HepG2 (cell line): Measurements from ENCODE around the gene LDAH. TPM values are rescaled to one million over a fixed set of nuclear protein-coding genes. Genes with fewer than 3 reads are reported as not detected.
A peak's percentile ranks its signal among the peaks of the same experiment; 100 is the strongest.

Source experiments
- ATAC-seq: fragments of 200-7000 bp; cut with Tn5 transposase; 3 replicates; pipeline ENCODE4 v1.9.1; 2020; ENCODE audit warnings: mild to moderate bottlenecking, moderate library complexity
- BruUV-seq: library from RNA; stranded (reverse); fragments of 400-500 nt; replicated peaks from 2 replicates; lab custom pipeline; 2021; lab: Mats Ljungman, UMichigan
- CTCF ChIA-PET: fragments of 300-600 bp; formaldehyde crosslinking; extraction: SDS; loops from one replicate; lab custom pipeline; 2021; ENCODE audit warnings: low total read pairs, inconsistent platforms, low intra/inter-chr PET ratio; lab: Yijun Ruan, JAX
- POLR2A ChIA-PET: fragments of 350-600 bp; sonication (Branson Sonifier 250); formaldehyde crosslinking; loops from one replicate; lab custom pipeline; 2020; ENCODE audit warnings: antibody characterized with exemption, inconsistent platforms; lab: Yijun Ruan, JAX
- DNase-seq: peaks from one replicate; pipeline ENCODE4 v3.0.0-alpha.2; 2015; ENCODE audit warnings: low spot score
- FAIRE-seq: peaks from 3 replicates; lab custom pipeline; 2011; peaks lifted over from hg19 to GRCh38; lab: Jason Lieb, UNC
- H2AFZ ChIP-seq: one replicate; pipeline ENCODE4 v1.6.1; 2011; ENCODE audit warnings: low read length, inconsistent platforms
- H3K27ac ChIP-seq: fragments of 300-600 bp; 3 replicates; pipeline ENCODE4 v1.8.0; 2011; ENCODE audit warnings: mixed run types, mild to moderate bottlenecking, mixed read lengths, low read length, inconsistent platforms; ENCODE audit not compliant: insufficient read depth; ENCODE audit errors: extremely low read length
- H3K27me3 ChIP-seq, 2 experiments: fragments of 200-600 bp in 1 of 2; 2 replicates in 1 of 2; 3 replicates in 1 of 2; pipeline versions ENCODE4 v1.6.0 to v1.8.0; 2011; ENCODE audit warnings: low read length in 2 of 2, mild to moderate bottlenecking in 2 of 2, moderate library complexity in 2 of 2, inconsistent platforms in 1 of 2; ENCODE audit not compliant: insufficient read depth in 2 of 2, control insufficient read depth in 1 of 2
- H3K36me3 ChIP-seq, 2 experiments: fragments of 200-600 bp in 1 of 2; replicated peaks in 1 of 2; 2 replicates in 1 of 2; 3 replicates in 1 of 2; pipeline versions ENCODE4 v1.5.1 to v1.8.0; 2011; ENCODE audit warnings: low read length in 2 of 2, inconsistent platforms in 1 of 2; ENCODE audit not compliant: insufficient read depth in 2 of 2, control insufficient read depth in 1 of 2
- H3K4me1 ChIP-seq: 2 replicates; pipeline ENCODE4 v1.5.1; 2012; ENCODE audit warnings: low read length, inconsistent platforms; ENCODE audit not compliant: insufficient read depth
- H3K4me2 ChIP-seq: 2 replicates; pipeline ENCODE4 v1.6.0; 2011; ENCODE audit warnings: low read depth, low read length, inconsistent platforms
- H3K4me3 ChIP-seq, 3 experiments: fragments of 200-600 bp in 1 of 3; sonication (generic), shearing (Covaris generic) in 1 of 3; replicated peaks in 1 of 3; 2 replicates each; pipeline ENCODE4 v1.5.1; 2011 to 2016; ENCODE audit warnings: low read length in 3 of 3, inconsistent platforms in 2 of 3, low read depth in 2 of 3, mild to moderate bottlenecking in 2 of 3, control low read depth in 1 of 3, mixed read lengths in 1 of 3; ENCODE audit not compliant: insufficient read depth in 1 of 3
- H3K79me2 ChIP-seq: one replicate; pipeline ENCODE4 v1.6.1; 2011; ENCODE audit warnings: low read length, inconsistent platforms; ENCODE audit not compliant: insufficient read depth
- H3K9ac ChIP-seq: 2 replicates; pipeline ENCODE4 v1.6.0; 2011; ENCODE audit warnings: mild to moderate bottlenecking, low read depth, low read length, inconsistent platforms; ENCODE audit not compliant: insufficient read depth
- H3K9me3 ChIP-seq: 2 replicates; pipeline ENCODE4 v1.5.1; 2012; ENCODE audit warnings: mild to moderate bottlenecking, low read length
- H4K20me1 ChIP-seq: 2 replicates; pipeline ENCODE4 v1.6.0; 2011; ENCODE audit warnings: inconsistent platforms, mild to moderate bottlenecking, low read length, moderate library complexity; ENCODE audit not compliant: insufficient read depth
- BHLHE40 ChIP-seq: IDR thresholded peaks from 2 replicates; pipeline ENCODE4 v1.6.1; 2011; ENCODE audit warnings: low read length, improper control_type of control experiment
- ETV6 ChIP-seq: sonication (generic); formaldehyde crosslinking; conservative IDR thresholded peaks from 2 replicates; pipeline ENCODE4 v1.4.0; 2020; ENCODE audit warnings: missing genetic modification reagents
- KLF15 ChIP-seq: sonication (generic); formaldehyde crosslinking; IDR thresholded peaks from 2 replicates; pipeline ENCODE4 v1.8.1; 2023; ENCODE audit warnings: borderline replicate concordance, mild to moderate bottlenecking, inconsistent platforms, missing genetic modification reagents, mixed read lengths
- MAFF ChIP-seq: IDR thresholded peaks from 2 replicates; pipeline ENCODE4 v1.6.1; 2011; ENCODE audit warnings: low read depth, low read length, improper control_type of control experiment
- MAFK ChIP-seq, 2 experiments: IDR thresholded peaks in 1 of 2; conservative IDR thresholded peaks in 1 of 2; 2 replicates each; pipeline ENCODE4 v1.6.1; 2011; ENCODE audit warnings: improper control_type of control experiment in 2 of 2, low read length in 2 of 2
- SMAD9 ChIP-seq: sonication (generic); formaldehyde crosslinking; IDR thresholded peaks from 2 replicates; pipeline ENCODE4 v1.5.1; 2020; ENCODE audit warnings: mild to moderate bottlenecking, missing genetic modification reagents
- SPEN ChIP-seq: sonication (generic); formaldehyde crosslinking; IDR thresholded peaks from 2 replicates; pipeline ENCODE4 v1.5.1; 2020; ENCODE audit warnings: low read depth, mild to moderate bottlenecking, missing genetic modification reagents
- ZBTB37 ChIP-seq: sonication (generic); formaldehyde crosslinking; IDR thresholded peaks from 2 replicates; pipeline ENCODE4 v1.4.0; 2020; ENCODE audit warnings: mild to moderate bottlenecking, missing genetic modification reagents
- ZMYM3 ChIP-seq: sonication (generic); formaldehyde crosslinking; IDR thresholded peaks from 2 replicates; pipeline ENCODE4 v1.5.1; 2020; ENCODE audit warnings: mild to moderate bottlenecking, missing genetic modification reagents
- ZNF350 ChIP-seq: sonication (generic); formaldehyde crosslinking; IDR thresholded peaks from 2 replicates; pipeline ENCODE4 v1.4.0; 2020; ENCODE audit warnings: mild to moderate bottlenecking, low read depth, missing genetic modification reagents, borderline replicate concordance
- ZNF567 ChIP-seq: sonication (generic); formaldehyde crosslinking; IDR thresholded peaks from 2 replicates; pipeline ENCODE4 v1.8.1; 2023; ENCODE audit warnings: mild to moderate bottlenecking, missing genetic modification reagents, borderline replicate concordance
- ZNF644 ChIP-seq: IDR thresholded peaks from 2 replicates; pipeline ENCODE4 v1.6.1; 2016; ENCODE audit warnings: low read depth
- ZNF724P ChIP-seq: sonication (generic); formaldehyde crosslinking; IDR thresholded peaks from 2 replicates; pipeline ENCODE4 v1.8.0; 2022; ENCODE audit warnings: missing genetic modification reagents, borderline replicate concordance
- WGBS: methylation state at CpG from one replicate; pipeline ENCODE4 v1.1.6; 2017; ENCODE audit warnings: low lambda C conversion rate; 5-methylcytosine and 5-hydroxymethylcytosine counted together
- in situ Hi-C: cut with HindIII; loops from 2 replicates; pipeline ENCODE4 v1.10.0; 2017; ENCODE audit warnings: low pct_unique_long_range_greater_than_20kb; ENCODE audit not compliant: extremely low pct_ligation_motif_present
- intact Hi-C: fragments of 100-400 bp; cut with micrococcal nuclease; formaldehyde crosslinking; loops from one replicate; pipeline ENCODE4 v1.10.0; 2022; ENCODE audit not compliant: unreplicated experiment
- polyA plus RNA-seq, 8 experiments: library from polyadenylated mRNA; depleted of rRNA in 3 of 8; stranded (reverse) in 7 of 8; unstranded in 1 of 8; fragments of >200 nt; fragmentation: Illumina TruSeq in 4 of 8; extraction: Trizol in 4 of 8; gene quantifications; 2 replicates each; pipeline versions ENCODE4 v1.2.1 to v1.2.3, GENCODE V29; 2011 to 2016; ENCODE audit warnings: low read depth in 4 of 8, missing spikeins in 1 of 8, mixed read lengths in 1 of 8; ENCODE audit not compliant: insufficient read depth in 1 of 8
- total RNA-seq, 5 experiments: library from RNA; depleted of rRNA; stranded (reverse); fragments of >200 nt; fragmentation: Illumina TruSeq; extraction: Trizol; gene quantifications; 2 replicates each; pipeline ENCODE4 v1.2.3, GENCODE V29; 2016; ENCODE audit warnings: low read depth in 1 of 5
- TF ChIP-seq, protein P1 (sequence below): sonication (generic); formaldehyde crosslinking; IDR thresholded peaks from 2 replicates; pipeline ENCODE4 v1.4.0; 2020; ENCODE audit warnings: missing genetic modification reagents; ENCODE audit errors: not compliant biosample characterization
- TF ChIP-seq, protein P2 (sequence below): sonication (generic); formaldehyde crosslinking; IDR thresholded peaks from 2 replicates; pipeline ENCODE4 v1.5.1; 2020; ENCODE audit warnings: missing genetic modification reagents, mild to moderate bottlenecking, borderline replicate concordance

LDAH gene
- total and polyA plus RNA-seq, 2 of the 13 experiments (the other 11 are each of a cell fraction or from before 2014, with no cell fraction given) = 28.8 to 46.2 TPM

GRCh38 chr2:20652141-20652540 is 170.8 kb downstream of the LDAH start:
- Histone ChIP-seq H2AFZ (no peak overlapping the region), H3K4me2 (peak overlapping the region; percentile 93), H4K20me1 (no peaks in the 10 kb centered on the region), H3K9ac (no peak overlapping the region), H3K36me3 (no peaks in the 10 kb centered on the region; a peak in 1 of 5 replicates), H3K4me3 (peak overlapping the region in 1 of 3 experiments; percentile 95; a peak in 1 of 6 replicates), H3K9me3 (no peaks in the 10 kb centered on the region), H3K79me2 (peaks cover 9% of the 10 kb centered on the region), H3K4me1 (peaks cover 58% of the 10 kb centered on the region), H3K27me3 (peaks cover 5 to 23% of the 10 kb centered on the region in 2 experiments; a peak in 4 of 5 replicates), H3K27ac (no peak overlapping the region)
- no TSS peak for BruUV-seq
- ChIA-PET POLR2A (interaction anchor here (1.3 to 5.9 kb wide), 11 partner anchors 9 to 240 kb away, joined by 3 to 51 read pairs (median 15); partner anchors contain the start of genes GDF7, LDAH and RHOB), CTCF (interaction anchor here (1.4 kb wide), 1 partner anchor 240 kb away, joined by 3 read pairs; no protein-coding TSS in a partner anchor)
- WGBS = 63% methylated on average over 7 of the region's 7 CpGs
- intact Hi-C loops (no loop called here), in situ Hi-C loops (loop anchor here (25.0 kb wide), 1 partner anchor 310 kb away; no protein-coding TSS in a partner anchor)
- TF ChIP-seq ZNF567 (CRISPR knock-in tag) (0 out of 2 replicates have a peak, but pooled peaks have one; percentile 6), ZNF644 (CRISPR knock-in tag) (no peak), ZNF724P (CRISPR knock-in tag) (no peak), ETV6 (no peak), KLF15 (no peak), BHLHE40 (no peak)
- TF ChIP-seq, protein P1, sequence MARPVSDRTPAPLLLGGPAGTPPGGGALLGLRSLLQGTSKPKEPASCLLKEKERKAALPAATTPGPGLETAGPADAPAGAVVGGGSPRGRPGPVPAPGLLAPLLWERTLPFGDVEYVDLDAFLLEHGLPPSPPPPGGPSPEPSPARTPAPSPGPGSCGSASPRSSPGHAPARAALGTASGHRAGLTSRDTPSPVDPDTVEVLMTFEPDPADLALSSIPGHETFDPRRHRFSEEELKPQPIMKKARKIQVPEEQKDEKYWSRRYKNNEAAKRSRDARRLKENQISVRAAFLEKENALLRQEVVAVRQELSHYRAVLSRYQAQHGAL = no peak
- ATAC-seq (no peak), DNase-seq (no peak), FAIRE-seq (peak; percentile 63)

DNA sequence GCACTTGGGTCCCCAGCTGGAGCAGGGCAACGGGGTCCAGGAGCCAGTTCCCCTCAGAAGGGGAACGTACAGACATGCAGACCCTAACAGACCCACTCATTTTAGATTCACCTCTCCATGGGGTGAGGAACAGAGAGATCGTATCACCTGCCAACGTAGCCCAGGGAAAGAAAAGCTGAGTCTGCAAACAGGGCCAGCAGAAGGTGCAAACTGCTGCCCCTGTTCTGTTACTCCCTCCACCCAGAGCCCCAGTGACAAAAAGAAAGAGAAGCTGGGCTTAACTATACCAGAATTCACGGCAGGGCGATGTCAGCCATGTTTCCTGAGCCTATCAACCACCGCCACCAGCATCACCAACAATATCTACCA is 171.2 kb downstream of the LDAH start:
- DNase-seq = no peak
- peaks cover 3 to 18% of the 10 kb centered on the region in 2 experiments; a peak in 4 of 5 replicates for H3K27me3 ChIP-seq
- peaks cover 9% of the 10 kb centered on the region for H3K79me2 ChIP-seq
- H2AFZ ChIP-seq = peak overlapping the region; percentile 21
- no peaks in the 10 kb centered on the region for H3K9me3 ChIP-seq
- FAIRE-seq = peak; percentile 12
- H3K4me3 ChIP-seq = peak overlapping the region; percentile 70 to 95 (median 75)
- in situ Hi-C loops = loop anchor here (25.0 kb wide), 1 partner anchor 311 kb away; no protein-coding TSS in a partner anchor
- H3K4me1 ChIP-seq = peaks cover 58% of the 10 kb centered on the region
- H3K9ac ChIP-seq = peak overlapping the region; percentile 90
- POLR2A ChIA-PET = interaction anchor here (0.7 to 5.9 kb wide), 23 partner anchors 9 to 300 kb away, joined by 3 to 51 read pairs (median 6); partner anchors contain the start of genes GDF7, LDAH and RHOB
- no peaks in the 10 kb centered on the region; a peak in 1 of 5 replicates for H3K36me3 ChIP-seq
- no TSS peak for BruUV-seq
- H3K4me2 ChIP-seq = peak overlapping the region; percentile 93
- CTCF ChIA-PET = interaction anchor here (1.2 to 1.6 kb wide), 3 partner anchors 10 to 255 kb away, joined by 3 to 11 read pairs (median 3); no protein-coding TSS in a partner anchor
- intact Hi-C loops = no loop called here
- peak overlapping the region; percentile 60 for H3K27ac ChIP-seq
- H4K20me1 ChIP-seq = no peaks in the 10 kb centered on the region
- 40% methylated on average over 7 of the region's 7 CpGs for WGBS
- no peak for ATAC-seq
- TF ChIP-seq MAFK (conservative IDR thresholded peaks at IDR 0.05 in 1 of 2, IDR thresholded peaks at IDR 0.05 in 1 of 2; ENCODE audit: low read length in 2 of 2) = peak; percentile 72 to 81
- TF ChIP-seq SMAD9 (CRISPR knock-in tag) = peak; percentile 22; the same call in 1 of the 2 replicates
- TF ChIP-seq, protein P2, sequence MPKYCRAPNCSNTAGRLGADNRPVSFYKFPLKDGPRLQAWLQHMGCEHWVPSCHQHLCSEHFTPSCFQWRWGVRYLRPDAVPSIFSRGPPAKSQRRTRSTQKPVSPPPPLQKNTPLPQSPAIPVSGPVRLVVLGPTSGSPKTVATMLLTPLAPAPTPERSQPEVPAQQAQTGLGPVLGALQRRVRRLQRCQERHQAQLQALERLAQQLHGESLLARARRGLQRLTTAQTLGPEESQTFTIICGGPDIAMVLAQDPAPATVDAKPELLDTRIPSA = peak; percentile 49; the same call in 1 of the 2 replicates
- TF ChIP-seq ZBTB37 = peak; percentile 64; the same call in 1 of the 2 replicates
- peak; percentile 48; the same call in 1 of the 2 replicates for TF ChIP-seq ZMYM3 (CRISPR knock-in tag)
- peak; percentile 55; the same call in 1 of the 2 replicates for TF ChIP-seq MAFF
- TF ChIP-seq SPEN (CRISPR knock-in tag) = no peak
- 0 out of 2 replicates have a peak, but pooled peaks have one; percentile 6 for TF ChIP-seq ZNF567 (CRISPR knock-in tag)
- TF ChIP-seq ZNF350 (CRISPR knock-in tag) = 0 out of 2 replicates have a peak, but pooled peaks have one; percentile 5
